Activated CD8-positive, alpha-beta memory T cell treated with anti-CD3 and anti-CD28 coated beads for 36 hours (primary cell): Measurements from ENCODE around the gene PLD5. TPM values are rescaled to one million over a fixed set of nuclear protein-coding genes. Genes with fewer than 3 reads are reported as not detected.
"Not testable (repeated sequence)": the region's sequence is repeated elsewhere in the genome, so short reads cannot be mapped to it uniquely, and the experiment has no call there.

Experiments used
- CTCF ChIA-PET: fragments of 350-600 bp; sonication (Branson Sonifier 250); formaldehyde crosslinking; loops from one replicate; lab custom pipeline; 2021; ENCODE audit warnings: antibody characterized with exemption; lab: Charles Lee
- POLR2A ChIA-PET: fragments of 350-600 bp; sonication (Branson Sonifier 250); formaldehyde crosslinking; loops from one replicate; lab custom pipeline; 2021; ENCODE audit warnings: antibody characterized with exemption; lab: Charles Lee
- total RNA-seq, 2 experiments: library from RNA; stranded (reverse); gene quantifications; one replicate each; pipeline ENCODE4 v1.2.3, GENCODE V29; 2021

PLD5 gene
- total RNA-seq, 2 experiments from 2014 or later = not detected

DNA sequence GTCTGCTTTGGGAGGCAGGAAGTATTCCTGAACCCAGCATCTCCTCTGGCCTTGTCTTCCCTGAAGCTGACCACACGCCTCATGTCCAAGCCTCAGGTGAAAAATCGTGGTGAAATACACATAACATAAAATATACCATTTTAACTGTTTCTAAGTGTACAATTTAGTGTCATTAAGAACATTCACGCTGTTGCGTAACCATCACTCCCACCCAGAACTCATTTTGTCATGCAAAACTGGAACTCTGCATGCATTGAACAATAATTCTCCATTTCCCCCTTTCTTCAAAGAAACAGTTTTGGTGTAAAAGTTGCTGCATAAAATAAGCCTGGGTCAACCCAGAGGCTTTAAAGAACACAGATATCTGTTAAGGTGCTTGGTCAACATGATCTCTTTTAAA, 93.5 kb downstream of the PLD5 start:
- ChIA-PET CTCF (no interaction called here), POLR2A (no interaction called here)

DNA sequence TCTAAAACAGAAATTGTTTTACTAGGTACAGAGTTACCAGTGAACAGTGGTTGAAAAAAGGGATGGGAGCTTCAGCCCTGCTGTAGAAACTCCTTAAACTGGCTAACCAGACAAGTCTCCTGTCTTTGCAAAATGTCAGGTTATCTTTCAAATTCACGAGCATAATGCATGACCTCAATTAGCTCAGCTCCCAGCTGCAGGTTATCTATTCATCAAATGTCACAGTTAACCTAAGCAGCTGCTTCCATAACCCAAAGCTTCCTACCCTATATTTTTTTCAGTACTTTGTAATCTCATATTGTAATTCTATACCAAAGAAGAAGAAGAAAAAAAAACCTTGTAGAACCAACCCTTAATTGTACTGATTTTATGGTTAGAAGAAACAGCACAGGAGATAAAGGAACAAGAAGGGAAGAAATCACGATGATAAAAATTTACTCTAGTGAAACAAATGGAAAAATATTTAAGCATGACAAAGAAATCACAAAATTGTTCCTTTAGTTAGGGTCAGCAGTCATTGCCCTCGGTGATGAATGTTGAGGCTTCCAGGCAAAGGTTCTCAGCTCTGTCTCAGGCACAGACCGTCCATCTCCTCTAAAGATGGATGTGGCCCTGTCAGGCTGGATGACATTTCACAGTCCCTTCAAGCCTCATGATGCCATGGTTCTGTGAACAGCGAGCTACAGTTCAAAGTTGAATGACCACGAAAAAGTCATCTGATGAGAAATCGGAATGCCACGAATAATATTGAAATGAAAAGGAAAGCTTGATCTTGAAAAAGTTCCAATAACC, 95.9 kb downstream of the PLD5 start:
- CTCF ChIA-PET = no interaction called here
- POLR2A ChIA-PET = no interaction called here

DNA sequence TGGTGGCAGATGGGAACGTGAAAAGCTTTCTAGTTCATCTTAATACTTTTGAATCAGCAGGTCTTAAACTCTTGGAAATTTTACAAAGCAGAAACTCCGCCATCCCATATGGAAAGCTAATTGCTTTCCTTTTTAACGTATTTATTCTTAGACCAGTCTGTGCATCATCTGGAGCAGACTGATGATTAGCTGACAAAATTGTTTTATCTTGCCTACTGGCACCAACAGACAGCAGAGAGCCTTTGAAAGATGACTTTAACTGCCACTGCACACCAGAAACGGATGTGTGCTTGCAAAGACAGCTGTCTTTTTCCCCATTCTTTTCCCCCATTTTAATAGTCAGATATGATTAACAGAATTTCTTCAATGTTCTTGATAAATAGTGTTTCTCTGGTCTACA, 97.0 kb downstream of the PLD5 start:
- ChIA-PET CTCF (no interaction called here), POLR2A (no interaction called here)

- ChIA-PET POLR2A (no interaction called here), CTCF (no interaction called here)
Observed at GRCh38 chr1:242426271-242426905, 98.1 kb downstream of the PLD5 start.

DNA sequence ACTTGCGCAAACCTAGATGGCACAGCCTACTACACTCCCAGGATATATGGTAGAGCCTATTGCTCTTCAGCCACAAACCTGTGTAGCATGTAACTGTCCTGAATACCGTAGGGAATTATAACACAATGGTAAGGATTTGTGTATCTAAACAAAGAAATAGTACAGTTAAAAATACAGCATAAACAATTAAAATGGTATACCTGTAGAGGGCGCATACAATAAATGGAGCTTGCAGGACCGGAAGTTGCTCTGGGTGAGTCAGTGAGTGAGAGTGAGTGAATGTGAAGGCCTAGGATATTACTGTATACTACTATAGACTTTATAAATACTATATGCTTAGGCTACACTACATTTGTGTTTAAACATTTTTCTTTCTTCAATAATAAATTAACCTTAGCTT, 99.3 kb downstream of the PLD5 start:
- ChIA-PET CTCF (no interaction called here), POLR2A (no interaction called here)

- ChIA-PET POLR2A (no interaction called here), CTCF (no interaction called here)
Observed at GRCh38 chr1:242416657-242417056, 107.8 kb downstream of the PLD5 start.

GRCh38 chr1:242412921-242413320, 111.6 kb downstream of the PLD5 start:
- ChIA-PET CTCF (no interaction called here), POLR2A (no interaction called here)

GRCh38 chr1:242411901-242412300, 112.6 kb downstream of the PLD5 start:
- ChIA-PET POLR2A (no interaction called here), CTCF (no interaction called here)

DNA sequence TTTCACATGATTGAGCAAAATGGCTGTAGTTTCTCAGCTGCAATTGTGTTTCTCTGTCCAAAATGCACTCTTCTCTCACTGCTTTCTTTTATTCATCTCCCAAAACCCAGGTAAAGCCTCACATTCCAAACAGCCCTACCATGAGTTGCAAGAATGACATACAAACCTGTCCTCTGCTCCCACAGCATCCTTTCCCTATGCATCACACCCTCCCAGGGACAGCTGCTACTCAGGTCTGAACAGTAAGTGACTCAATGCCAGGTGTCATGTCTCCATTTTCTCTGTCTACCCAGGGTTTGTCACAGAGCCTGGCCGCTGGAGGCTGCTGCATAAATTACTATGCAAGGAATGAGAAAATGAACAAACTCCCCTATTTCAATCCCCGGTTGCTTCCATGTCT, 118.5 kb downstream of the PLD5 start:
- POLR2A ChIA-PET = no interaction called here
- CTCF ChIA-PET = no interaction called here

GRCh38 chr1:242404296-242404695, 120.2 kb downstream of the PLD5 start:
- ChIA-PET POLR2A (no interaction called here), CTCF (no interaction called here)

DNA sequence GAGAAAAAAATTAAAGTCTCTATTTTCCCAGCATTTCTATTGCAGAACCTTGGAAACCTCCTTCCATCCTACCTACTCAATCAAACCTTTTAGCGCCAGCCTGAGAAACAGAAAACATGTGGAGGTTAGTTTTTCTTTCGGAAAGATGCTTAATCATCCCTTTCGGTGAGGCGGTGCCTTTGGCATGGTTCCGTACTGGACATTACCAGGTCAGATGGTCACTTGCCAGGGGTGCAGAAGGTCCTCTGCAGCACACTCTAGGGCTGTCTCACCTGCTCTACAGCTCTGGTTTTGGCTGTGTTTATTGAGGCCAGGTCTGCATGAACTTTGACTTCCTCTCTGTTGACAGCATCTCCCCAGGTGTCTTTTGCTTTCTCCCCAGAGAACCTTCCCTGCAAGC, 121.5 kb downstream of the PLD5 start:
- POLR2A ChIA-PET = no interaction called here
- CTCF ChIA-PET = no interaction called here

DNA sequence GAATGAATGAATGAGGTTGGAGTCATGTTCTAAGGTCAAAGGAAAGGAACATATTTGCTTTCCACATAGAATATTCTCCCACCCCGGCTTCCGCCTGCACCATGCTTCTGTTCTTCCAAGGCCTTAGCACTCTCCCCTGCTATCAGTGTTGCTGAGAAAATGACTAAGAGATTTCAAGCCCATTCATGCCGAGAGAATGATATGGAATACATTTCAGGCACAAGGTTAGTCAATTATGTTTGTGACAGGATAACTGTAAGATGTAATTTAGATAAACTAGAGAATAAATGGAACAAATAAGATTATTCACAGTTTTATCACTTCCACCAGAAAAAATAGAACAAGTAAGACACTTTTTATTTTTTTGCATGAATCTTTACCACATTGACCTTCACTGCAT, 122.6 kb downstream of the PLD5 start:
- CTCF ChIA-PET = no interaction called here

DNA sequence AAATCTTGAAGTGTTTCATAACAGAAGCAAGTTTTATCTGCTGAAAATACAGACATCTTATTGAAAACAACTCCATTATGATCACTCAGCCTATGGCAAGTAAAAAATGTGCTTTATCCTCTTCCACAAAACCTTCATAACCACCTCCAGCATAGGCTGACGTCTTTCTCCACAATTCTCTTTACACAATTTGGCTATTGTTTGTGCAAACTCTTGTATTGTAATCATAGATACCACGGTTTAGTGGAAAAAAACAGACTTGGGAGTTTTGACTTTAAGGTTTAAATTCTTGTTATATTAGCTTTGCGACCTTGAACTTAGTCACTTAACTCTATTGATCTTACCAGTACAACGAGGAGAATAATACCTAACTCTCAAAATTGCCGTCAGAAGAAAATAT, 126.1 kb downstream of the PLD5 start:
- ChIA-PET CTCF (no interaction called here), POLR2A (no interaction called here)

More for the DNA sequence above, 122.6 kb downstream of the PLD5 start:
- POLR2A ChIA-PET = no interaction called here

- ChIA-PET POLR2A (no interaction called here), CTCF (no interaction called here)
Observed at GRCh38 chr1:242391896-242392295, 132.6 kb downstream of the PLD5 start.

GRCh38 chr1:242376121-242376520, 148.4 kb downstream of the PLD5 start:
- POLR2A ChIA-PET, CTCF ChIA-PET: not testable (repeated sequence)

GRCh38 chr1:242350446-242350845, 174.1 kb downstream of the PLD5 start:
- POLR2A ChIA-PET, CTCF ChIA-PET: not testable (repeated sequence)

DNA sequence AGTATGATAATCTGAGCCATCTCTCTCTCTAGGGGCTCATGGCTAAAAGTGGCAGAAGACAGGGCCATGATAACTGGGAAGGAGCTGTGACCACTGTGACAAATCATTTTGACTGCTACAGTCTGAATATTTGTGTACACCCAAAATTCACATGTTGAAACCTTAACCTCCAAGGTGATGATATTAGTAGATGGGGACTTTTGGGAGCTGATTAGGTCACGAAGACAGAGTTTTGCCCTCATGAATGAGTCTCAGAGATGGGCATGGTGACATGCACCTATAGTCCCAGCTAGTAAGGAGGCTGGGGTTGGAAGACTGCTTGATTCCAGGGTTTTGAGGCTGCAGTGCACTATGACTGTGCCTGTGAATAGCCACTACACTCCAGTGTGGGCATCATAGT, 174.9 kb downstream of the PLD5 start:
- POLR2A ChIA-PET = no interaction called here
- CTCF ChIA-PET = no interaction called here

GRCh38 chr1:242330865-242331264, 193.6 kb downstream of the PLD5 start:
- CTCF ChIA-PET, POLR2A ChIA-PET: not testable (repeated sequence)

- POLR2A ChIA-PET, CTCF ChIA-PET: not testable (repeated sequence)
Observed at GRCh38 chr1:242327381-242327780, 197.1 kb downstream of the PLD5 start.

DNA sequence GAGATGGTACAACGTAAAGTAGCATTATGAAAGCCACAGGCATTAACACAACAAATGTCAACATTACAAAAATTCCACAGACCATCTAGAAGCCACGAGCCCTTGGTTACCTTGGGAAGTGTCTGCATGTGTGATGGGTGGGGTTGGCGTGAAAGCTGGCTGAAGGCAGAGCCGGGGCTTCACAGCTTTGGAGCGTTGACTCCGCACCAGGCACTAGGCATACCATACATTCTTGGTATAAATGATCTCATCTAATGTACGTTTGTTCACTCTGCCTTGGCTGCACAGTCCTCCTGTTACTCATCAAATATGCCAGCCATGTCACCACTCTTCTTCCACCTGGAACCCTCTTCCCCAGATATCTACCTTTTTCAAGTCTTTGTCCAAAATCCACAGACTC, 202.5 kb downstream of the PLD5 start:
- POLR2A ChIA-PET, CTCF ChIA-PET: not testable (repeated sequence)

DNA sequence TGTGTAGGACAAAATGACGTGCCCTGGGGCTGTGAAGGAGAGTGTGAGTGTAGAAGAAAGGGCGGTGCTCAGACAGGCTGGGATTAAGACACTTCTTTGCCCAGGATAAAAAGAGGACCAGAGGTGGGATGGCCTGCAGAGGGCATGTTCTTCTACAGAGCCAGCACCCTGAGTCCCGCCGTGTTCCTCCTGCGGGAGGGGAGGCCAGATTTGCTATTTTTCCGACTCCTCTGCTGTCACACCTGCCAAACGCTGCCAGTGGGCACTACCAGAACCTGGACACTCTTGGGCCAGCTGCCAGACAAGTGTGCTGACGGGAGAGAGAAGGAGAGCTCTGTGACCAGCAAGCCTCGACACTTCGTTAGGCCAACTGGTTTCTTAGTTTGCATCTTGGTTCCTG, 206.4 kb downstream of the PLD5 start:
- ChIA-PET CTCF (no interaction called here), POLR2A (no interaction called here)
